Lower leg skin (tissue), 3 donors: Measurements from ENCODE around the gene OTUB1.
A peak's percentile ranks its signal among the peaks of the same experiment; 100 is the strongest.

ENCODE experiments used
- POLR2A ChIP-seq, 2 donors: fragments of 450-650 bp; IDR thresholded peaks; one replicate each; pipeline ENCODE4 v1.6.1; 2016 to 2017; ENCODE audit warnings: antibody characterized with exemption in 2 of 2, mild to moderate bottlenecking in 1 of 2, moderate library complexity in 1 of 2
- TF ChIP-seq, protein P1 (sequence below), 3 donors: fragments of 450-650 bp; IDR thresholded peaks; one replicate each; pipeline ENCODE4 v1.5.1; 2016; ENCODE audit warnings: antibody characterized with exemption in 3 of 3, mild to moderate bottlenecking in 3 of 3, moderate library complexity in 2 of 3

DNA sequence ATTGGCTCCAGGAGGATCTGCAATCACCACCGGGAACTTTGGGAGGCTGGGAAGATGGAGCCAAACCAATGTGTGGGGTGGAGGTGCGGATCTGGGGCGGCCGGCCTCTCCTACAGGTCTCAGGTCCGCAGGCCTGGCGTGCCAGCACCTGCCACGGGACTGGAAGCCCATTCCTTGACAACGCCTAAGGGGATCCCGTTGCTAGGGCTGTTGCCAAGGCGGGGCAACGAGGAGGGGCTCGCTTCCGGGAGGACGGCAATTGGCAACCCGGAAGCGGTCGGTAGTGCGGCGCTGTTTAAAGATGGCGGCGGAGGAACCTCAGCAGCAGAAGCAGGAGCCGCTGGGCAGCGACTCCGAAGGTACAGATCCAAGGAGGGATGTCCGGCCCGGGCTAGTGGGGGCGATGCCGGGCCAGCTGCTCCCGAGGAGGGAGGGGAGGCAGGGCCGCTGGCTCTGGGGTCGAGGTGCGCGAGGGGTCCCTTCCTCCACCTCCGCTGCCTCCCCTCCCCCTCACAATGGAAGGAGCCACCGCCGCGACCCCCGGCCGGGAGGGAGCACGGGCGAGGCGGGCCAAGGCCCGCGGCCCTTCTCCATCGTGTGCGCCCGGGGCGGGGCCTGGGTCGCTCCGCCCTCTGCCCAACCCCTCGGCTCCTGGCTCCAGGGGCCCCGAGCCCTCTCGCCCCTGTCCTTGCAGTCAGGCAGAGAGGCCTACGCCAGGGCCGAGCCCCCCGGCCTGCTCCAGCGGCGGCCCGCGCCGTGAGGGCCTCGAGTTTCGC lies at the start of gene OTUB1:
- TF ChIP-seq, protein P1, sequence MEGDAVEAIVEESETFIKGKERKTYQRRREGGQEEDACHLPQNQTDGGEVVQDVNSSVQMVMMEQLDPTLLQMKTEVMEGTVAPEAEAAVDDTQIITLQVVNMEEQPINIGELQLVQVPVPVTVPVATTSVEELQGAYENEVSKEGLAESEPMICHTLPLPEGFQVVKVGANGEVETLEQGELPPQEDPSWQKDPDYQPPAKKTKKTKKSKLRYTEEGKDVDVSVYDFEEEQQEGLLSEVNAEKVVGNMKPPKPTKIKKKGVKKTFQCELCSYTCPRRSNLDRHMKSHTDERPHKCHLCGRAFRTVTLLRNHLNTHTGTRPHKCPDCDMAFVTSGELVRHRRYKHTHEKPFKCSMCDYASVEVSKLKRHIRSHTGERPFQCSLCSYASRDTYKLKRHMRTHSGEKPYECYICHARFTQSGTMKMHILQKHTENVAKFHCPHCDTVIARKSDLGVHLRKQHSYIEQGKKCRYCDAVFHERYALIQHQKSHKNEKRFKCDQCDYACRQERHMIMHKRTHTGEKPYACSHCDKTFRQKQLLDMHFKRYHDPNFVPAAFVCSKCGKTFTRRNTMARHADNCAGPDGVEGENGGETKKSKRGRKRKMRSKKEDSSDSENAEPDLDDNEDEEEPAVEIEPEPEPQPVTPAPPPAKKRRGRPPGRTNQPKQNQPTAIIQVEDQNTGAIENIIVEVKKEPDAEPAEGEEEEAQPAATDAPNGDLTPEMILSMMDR (IDR thresholded peaks at IDR 0.05), result no peak
- TF ChIP-seq POLR2A (IDR thresholded peaks at IDR 0.05), result peak in 1 of 2 donors; percentile 11
